HG03439 (cell line): Measurements from ENCODE around the gene MAP3K20.
"Not testable (repeated sequence)": the region's sequence is repeated elsewhere in the genome, so short reads cannot be mapped to it uniquely, and the experiment has no call there.

Experiments used
- ATAC-seq: cut with Tn5 transposase; IDR thresholded peaks from one replicate; pipeline ENCODE4 v1.9.1; 2021; ENCODE audit warnings: mild to moderate bottlenecking, moderate library complexity; ENCODE audit not compliant: unreplicated experiment

Gene MAP3K20

DNA sequence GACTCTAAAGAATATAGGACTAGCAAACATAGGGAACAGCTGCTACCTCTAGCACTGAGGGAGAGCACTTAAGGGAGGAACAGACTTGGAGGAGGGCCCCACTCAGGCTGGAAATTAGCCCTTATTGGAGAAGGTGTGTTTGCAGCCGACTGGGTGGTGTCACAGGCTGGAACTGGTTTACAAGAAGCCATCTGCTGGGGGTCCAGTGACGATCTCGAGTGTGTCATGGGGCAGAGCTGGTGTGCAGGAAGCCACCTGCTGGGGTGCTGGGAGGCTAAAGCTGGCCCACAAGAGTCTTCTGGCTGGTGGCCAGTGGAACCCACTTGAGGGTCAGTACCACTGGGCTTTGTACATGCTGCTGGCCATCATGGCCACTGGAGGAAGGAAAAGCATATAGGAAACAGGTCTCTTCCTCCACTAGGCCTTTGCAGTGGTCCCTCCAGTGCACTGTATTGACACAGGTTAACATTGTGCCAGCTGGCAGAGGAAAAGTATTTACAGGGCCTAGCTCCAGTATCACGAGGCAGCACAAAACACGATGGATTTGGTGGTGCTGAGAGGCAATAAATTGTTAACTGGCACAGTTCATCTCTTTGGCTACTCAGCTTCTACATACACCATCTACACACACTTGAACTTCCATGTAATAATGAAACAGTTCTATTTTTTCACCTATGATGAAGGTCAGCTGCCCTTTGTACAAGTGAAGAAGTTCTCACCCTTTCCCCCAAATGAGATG lies 43.6 kb downstream of the MAP3K20 start:
- ATAC-seq: peak; percentile 37

DNA sequence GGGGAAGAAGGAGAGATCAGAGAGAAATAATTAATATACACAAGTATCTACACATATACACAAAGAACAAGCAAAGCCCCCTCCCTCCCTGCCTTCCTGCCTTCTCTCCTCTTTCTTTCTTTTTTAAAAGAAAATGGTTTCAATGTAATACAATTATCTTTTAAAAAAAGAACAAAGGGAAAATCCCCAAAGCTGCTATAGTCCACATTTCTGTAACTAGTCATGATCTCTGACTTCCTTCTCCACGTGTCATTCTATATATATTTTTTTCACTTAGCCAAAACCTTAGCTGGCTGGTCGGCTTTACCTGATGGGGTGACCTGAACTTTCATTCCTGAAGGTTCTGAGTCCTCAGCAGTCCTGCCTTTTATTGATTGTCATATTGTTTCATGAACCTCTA lies 44.3 kb downstream of the MAP3K20 start:
- ATAC-seq: peak; percentile 35

DNA sequence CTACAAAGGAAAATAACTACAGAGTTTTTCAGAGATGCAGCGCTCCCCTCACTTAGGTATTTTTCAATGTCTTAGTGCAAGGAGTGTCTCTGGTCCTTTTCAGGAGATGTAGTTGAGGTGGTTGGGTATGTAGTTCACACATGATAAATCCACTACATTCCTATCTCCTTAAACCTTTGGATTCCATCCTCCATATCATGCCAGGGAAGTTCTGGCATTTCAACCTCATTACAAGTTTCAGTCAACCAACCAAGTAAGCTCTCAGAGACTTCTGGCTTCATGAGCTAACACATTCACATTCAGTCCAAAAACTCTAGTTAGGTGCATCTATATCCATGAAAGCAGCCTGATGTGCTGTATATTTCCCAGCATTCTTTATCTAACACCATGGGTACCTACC lies 47.3 kb downstream of the MAP3K20 start:
- ATAC-seq: no peak

DNA sequence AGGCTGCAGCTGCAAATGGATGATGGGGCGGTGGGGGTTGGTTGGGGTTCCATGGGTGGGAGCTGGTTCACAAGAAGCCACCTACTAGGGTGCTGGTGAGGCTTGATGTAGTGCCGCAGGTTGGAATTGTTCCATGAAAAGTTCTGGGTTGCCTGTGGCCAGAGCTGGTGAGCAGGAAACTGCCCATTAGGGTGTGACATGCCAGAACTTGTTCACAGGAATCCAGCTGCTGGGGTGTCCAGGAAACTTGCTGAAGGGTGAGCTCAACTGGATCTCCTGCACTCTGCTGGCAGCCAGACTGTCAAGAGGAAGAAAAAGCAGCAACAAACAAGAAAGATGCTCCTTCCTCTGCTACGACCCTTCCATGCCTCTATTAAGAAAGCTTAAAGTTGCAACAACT lies 48.8 kb downstream of the MAP3K20 start:
- ATAC-seq: no peak

DNA sequence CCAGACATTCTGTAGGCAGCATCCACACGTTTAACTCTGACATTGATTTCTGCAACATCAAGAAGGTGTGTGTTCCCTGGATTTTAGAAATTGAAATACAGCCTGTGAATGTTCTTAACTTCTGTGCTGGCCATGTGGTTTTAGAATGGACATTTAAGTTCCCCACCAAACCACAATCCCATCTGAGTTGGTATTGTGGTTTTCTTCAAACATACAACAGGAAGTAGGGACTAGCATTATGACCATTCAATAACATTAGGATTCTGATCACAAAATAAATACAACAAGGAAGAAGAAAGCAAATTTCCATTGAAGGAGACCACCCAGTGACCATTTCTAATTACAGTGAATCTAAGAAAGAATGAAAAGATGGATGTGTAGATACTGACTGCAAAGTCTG lies 51.2 kb downstream of the MAP3K20 start:
- ATAC-seq: no peak

DNA sequence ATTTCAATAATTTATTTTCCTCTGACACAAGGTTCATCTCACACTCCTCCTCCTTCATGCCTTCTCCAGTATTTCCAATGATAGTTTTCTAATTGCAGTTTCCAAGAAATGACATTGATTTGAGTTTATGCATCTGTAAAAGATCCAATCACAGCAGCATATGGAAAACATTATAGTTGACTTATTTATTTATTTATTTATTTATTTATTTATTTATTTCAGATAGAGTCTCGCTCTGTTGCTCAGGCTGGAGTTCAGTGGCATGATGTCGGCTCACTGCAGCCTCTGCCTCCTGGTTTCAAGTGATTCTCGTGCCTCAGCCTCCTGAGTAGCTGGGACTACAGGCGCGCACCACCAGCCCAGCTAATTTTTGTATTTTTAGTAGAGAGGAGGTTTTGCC lies 52.5 kb downstream of the MAP3K20 start:
- not testable (repeated sequence) for ATAC-seq

DNA sequence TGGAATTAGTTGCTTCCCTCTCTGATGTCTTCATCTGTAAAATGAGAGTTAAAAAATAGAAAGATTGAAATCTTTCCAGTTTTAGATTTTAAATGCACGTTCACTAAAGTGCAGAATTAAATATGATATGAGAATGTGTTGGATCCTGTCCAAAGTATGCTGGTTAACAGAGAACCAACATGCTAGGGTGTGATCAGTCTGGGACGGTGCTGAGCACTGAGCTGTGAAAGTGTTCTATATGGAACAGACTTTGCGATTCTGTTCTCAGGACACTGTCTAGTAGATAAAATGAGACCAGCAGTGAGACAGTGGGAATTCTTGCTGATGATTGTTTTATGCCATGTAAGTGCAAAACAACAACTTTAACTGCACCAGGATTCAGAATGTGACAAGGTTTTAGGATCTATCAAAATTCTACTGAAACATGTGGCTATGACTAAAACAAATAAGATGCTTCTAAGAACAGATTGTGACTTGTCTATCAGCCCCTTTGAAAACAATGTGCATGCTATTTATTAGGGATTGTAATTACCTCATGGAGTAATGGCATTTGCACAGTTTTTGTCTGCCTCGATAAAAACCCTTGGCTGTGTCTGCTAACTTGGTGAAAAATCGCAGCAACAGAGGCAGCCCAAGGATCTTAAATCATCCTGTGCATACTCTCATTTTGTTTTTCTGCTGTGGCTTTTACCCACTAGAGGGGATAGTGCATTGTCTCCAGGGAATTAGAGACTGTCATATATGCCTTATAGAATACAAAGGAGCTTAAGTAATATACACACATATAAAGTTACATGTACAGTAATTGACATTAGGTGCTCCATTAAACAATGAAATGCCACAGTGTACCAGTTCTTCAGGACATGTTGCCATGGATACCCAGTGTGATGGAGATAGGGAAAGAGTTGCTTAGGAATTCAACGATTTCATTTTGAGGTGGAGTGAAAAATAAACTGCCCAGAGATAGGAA lies 55.1 kb downstream of the MAP3K20 start:
- no peak for ATAC-seq

DNA sequence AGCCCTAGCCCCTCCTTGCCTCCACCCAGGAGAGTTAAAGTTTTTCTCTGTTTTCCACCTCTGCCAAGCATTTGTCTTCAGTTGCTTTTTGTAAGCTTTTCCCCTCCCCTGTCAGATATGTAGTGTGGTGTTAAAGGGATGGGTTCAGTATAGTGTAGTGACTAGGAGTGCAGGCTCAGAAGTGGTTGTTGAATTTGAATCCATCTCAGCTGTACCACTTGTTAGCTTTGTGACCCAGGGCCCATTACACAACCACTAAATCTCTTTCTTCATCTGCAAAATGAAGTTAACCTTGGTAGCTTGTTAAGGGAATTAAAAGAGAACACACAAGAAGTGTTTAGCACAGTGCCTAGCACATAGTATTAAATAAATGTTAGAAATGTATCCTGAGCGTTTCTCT lies 56.9 kb downstream of the MAP3K20 start:
- ATAC-seq: no peak

DNA sequence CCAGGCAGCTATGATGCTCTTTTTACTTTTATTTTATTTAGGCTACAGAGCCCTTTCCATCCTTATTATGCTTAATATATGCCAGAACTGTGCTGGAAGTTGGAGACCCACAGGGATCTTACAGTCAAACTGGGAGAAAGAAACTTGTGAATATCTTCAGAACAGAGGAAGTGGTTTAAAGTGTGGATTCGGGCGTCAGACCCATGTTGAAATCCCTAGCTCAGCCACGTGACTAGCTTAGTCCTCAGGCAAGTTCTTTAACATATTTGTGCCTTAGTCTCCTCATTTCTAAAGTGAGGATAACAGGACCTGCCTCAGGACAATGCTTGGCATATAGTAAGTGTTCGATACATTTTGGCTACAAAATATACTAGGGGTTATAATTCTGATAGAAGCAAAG lies 59.1 kb downstream of the MAP3K20 start:
- no peak for ATAC-seq

DNA sequence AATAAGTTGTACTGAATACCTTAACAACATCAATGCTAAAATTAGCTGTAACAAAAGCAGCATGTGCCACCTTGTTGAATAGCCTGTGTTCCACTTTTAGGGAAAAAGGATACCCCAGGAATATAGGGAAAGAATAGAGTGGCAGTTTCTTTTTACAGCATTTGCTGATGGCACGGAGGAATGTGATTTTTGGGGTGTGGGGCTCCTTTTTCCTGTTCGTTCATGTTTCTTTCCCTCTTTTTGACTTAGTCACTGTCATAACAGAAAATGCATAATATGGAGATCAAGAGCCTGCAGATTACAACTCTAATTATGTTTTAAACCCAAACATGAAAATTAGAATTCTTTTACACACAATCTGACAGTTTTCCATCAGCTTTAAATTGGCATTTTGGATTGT lies 60.4 kb downstream of the MAP3K20 start:
- ATAC-seq: no peak

DNA sequence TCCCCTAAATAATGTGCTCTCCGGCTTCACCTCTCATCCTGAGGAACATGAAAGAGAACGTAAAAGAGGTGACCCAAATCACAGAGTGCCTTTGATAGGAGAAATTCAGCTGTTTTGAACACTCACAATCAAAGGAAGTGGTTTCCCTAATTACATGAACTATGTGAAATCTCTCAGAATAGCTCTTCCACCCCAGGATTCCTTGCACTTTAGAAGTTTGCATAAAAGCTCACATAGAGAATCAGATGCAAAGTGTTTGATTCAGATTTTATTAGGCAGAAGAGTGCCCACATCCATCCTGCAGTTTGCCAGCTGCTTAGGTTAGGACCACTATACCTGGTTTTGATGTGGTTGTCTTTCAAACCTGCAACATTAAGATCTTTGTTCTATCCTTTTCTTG lies 61.0 kb downstream of the MAP3K20 start:
- no peak for ATAC-seq

DNA sequence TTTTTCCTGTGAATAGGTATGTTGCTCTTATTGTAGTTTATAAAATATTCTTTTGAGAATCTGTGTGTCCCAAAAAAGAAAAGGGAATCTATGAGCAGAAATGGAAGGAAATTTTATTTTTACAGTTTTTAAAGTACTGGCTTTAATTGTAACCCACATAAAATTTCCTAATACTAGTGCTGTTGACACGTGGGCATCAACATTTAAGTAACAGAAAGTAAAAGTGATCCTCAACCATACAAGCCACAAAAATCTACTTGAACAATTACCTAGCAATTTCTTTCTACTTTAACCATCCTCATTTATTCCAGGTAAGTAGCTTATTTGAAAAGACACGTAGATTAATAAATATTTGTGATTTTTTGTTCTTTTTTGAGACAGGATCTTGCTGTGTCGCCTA lies 62.0 kb downstream of the MAP3K20 start:
- no peak for ATAC-seq

DNA sequence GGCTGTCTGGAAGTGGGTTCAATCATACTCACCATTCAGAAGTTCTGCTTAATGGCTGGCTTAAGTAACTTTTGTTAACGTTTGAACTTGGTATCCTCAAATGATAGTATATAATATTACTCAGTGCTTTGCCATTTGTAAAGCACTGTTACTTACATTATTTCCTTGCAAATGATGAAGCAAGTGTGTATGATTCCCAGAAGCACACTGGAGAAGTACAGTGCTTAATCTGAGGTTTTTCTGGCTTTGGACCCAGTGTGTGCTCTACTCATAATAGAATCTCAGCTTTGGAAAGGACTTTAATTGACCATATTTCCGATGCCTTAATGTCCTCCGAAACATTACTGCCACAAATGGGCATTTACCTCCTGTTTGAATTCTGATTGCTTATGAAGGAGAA lies 63.3 kb downstream of the MAP3K20 start:
- ATAC-seq: no peak

DNA sequence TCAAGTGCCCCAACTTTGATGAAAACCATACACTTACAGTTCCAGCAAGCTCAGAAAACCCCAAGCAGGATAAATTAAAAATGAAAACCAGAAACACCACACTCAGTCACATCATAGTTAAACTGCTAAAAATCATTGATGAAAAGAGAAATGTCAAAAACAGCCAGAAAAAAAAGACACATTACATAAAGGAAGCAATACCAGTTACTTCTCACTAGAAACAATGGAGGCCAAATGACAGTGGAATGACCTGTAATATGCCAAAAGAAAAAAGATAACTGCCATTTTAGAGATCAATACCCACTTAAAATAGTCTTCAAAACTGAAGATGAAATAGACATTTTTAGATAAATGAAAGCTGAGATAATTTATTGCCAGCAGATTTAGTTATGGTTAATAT lies 66.0 kb downstream of the MAP3K20 start:
- no peak for ATAC-seq

DNA sequence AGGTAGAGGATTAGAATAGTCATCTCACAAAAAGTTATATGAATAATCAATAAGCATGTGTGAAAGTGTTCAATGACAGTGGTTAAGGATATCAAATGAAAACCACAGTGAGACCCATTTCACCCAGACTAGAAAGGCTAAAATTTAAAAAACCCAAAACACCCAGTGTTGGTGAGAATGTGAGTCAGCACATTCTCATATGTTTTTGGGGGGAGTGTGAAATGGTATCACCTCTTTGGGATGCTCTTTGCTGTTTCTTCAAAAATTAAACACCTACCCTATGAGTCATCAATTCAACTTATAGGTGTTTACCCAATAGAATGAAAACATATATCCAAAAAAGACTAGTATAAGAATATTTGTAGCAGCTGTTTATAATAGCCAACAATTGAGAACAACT lies 69.8 kb downstream of the MAP3K20 start:
- no peak for ATAC-seq

DNA sequence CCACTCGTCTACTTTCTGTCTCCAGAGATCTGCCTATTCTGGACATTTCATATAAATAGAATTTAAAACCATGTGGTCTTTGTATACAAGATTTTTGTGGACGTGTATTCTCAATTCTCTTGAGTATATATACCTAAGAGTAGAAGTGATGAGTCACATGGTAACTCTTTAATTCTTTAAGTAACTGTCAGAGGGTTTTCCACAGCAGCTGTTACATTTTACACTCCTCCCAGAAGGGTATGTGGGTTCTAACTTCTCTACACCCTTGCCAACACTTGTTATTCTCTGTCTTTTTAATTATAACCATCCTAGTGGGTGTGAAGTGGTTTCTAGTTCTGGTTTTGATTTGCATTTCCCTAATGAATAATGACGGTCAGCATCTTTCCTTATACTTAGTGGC lies 70.9 kb downstream of the MAP3K20 start:
- no peak for ATAC-seq

DNA sequence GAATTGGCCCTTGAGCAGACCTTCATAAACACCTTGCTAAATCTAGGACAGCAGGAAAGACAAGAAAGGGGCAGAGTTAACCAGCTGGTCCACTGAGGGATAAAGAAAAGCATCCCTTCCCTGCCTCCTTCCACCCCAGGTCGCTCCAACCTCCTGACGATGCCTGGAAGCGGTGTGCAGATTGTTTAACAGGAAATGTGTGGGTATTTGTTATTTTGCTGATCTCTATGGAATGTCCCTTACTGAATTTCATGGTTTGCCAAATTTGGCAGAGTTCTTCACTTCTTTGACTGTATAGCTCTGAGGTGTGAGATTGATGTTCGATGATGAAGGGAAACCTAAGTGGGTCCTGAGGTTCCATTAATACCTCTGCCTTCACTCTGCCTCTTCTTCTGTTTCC lies 72.9 kb downstream of the MAP3K20 start:
- ATAC-seq: no peak

DNA sequence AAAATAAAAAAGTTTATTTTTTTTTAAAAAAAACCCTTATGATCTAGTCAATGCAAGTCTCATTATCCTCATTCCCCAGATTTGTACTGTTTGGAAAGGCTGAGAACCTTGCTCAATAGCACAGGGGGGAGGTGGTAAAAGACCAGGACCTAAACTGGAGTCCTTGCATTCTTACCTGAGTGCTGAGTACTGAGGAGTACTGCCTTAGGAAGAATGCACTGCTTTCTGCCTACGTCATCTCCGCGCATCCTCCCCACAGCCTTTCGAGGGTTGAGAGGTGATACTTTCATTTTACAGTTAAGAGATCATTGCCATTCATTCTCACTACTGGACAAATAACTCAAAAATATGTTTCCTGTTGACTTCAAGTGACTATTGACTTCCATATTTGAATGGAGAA lies 73.8 kb downstream of the MAP3K20 start:
- ATAC-seq: peak; percentile 79

DNA sequence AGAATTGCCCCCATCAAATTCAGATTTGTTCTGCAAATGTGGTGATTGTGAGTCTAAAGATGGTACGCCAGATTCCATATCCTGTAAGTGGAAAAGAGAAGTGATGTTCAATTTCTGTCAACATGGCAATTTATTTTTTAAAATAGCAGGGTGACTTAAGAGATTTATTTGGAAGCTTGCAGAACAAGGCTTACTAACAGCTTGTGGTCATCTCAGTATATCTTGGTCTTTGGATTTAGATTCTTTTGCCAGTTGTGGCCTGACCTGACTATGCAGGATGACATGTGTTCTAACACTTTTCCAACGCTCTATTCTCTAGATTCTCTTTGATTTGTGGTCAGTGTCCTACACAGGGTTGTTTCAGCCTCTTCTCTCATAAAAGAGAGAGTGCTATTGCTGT lies 74.4 kb downstream of the MAP3K20 start:
- no peak for ATAC-seq

DNA sequence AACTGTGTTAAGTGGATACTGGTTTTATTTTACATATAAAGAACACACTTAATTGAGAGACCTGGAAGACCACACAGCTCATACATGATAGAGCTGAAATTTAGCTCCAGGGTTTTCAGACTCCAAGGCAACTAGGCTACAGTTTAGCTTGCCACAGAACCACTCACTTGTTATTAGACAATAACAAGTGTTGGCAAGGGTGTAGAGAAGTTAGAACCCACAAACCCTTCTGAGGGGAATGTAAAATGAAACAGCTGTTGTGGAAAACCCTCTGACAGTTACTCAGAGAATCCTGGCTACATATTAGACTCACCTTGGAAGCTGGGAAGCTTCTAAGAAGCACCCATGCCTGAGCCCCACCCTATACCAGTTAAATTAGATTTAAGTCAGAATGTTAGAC lies 75.3 kb downstream of the MAP3K20 start:
- no peak for ATAC-seq

DNA sequence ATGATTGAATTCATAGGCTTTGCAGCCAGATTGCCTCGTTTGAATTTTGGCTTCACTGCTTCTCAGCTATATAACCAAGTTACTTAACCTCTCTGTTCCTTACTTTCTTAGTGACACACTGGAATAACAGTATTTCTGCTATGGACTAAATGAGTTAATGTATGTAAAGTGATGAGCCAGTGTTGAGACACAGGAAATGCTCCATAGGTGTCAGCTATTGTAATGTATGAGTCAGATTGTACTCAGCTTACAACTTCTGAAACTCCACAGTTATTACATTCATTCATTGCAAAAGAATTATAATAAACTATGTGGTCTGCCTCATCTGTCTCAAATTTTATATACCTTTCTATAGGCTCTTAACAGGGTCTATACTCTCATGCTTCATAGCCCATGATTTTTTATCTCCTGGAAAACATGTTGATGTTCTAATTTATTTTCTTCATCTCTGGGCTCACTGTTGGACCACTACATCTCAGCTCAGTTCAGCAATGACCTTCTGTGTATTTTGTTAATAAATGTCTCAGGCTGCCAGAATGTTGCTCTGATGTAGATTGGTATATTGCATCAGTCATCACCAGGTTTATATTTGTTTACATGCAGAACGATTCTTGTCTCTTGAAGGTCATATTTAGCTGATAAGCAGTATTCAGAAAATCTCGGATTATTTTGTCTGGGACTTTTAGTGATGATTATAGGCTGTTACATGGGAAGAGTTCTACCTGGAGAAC lies 76.2 kb downstream of the MAP3K20 start:
- ATAC-seq: peak; percentile 60
